ENCODE data around the gene ADD2. TPM values are rescaled to one million over a fixed set of nuclear protein-coding genes. Genes with fewer than 3 reads are reported as not detected.
"Not testable (repeated sequence)": the region's sequence is repeated elsewhere in the genome, so short reads cannot be mapped to it uniquely, and the experiment has no call there.

Gene ADD2
- total RNA-seq, 1 donor from 2014 or later = 0.15 TPM

GRCh38 chr2:70658476-70658875 is 109.5 kb downstream of the ADD2 start:
- H3K27me3 Mint-ChIP-seq (ENCODE audit: low read depth) = peaks cover 47% of the 10 kb centered on the region
- no peak for DNase-seq (ENCODE audit: low spot score)
- no peak overlapping the region for H3K27ac Mint-ChIP-seq (ENCODE audit: unreplicated experiment)
- H3K36me3 Mint-ChIP-seq (ENCODE audit: low read depth) = no peaks in the 10 kb centered on the region
- no peaks in the 10 kb centered on the region for H3K9me3 Mint-ChIP-seq (ENCODE audit: low read depth)
- TF ChIP-seq CTCF (IDR thresholded peaks at IDR 0.05) = no peak
- no peak overlapping the region for H3K4me3 Mint-ChIP-seq (ENCODE audit: unreplicated experiment)
- H3K4me1 Mint-ChIP-seq (ENCODE audit: low read depth) = no peaks in the 10 kb centered on the region

- DNase-seq (ENCODE audit: low spot score) = no peak
- H3K36me3 Mint-ChIP-seq (ENCODE audit: low read depth) = no peaks in the 10 kb centered on the region
- no peak overlapping the region for H3K27ac Mint-ChIP-seq (ENCODE audit: unreplicated experiment)
- no peak overlapping the region for H3K4me3 Mint-ChIP-seq (ENCODE audit: unreplicated experiment)
- no peaks in the 10 kb centered on the region for H3K4me1 Mint-ChIP-seq (ENCODE audit: low read depth)
- H3K9me3 Mint-ChIP-seq (ENCODE audit: low read depth) = peaks cover under 1% of the 10 kb centered on the region
- TF ChIP-seq CTCF (IDR thresholded peaks at IDR 0.05) = no peak
- H3K27me3 Mint-ChIP-seq (ENCODE audit: low read depth) = peaks cover 50% of the 10 kb centered on the region
Observed at GRCh38 chr2:70657246-70657645, 110.8 kb downstream of the ADD2 start.

GRCh38 chr2:70656421-70657010 is 111.5 kb downstream of the ADD2 start:
- Mint-ChIP-seq H3K27me3 (ENCODE audit: low read depth) (peaks cover 54% of the 10 kb centered on the region), H3K4me3 (ENCODE audit: unreplicated experiment) (no peak overlapping the region), H3K27ac (ENCODE audit: unreplicated experiment) (no peak overlapping the region), H3K4me1 (ENCODE audit: low read depth) (no peaks in the 10 kb centered on the region), H3K36me3 (ENCODE audit: low read depth) (no peaks in the 10 kb centered on the region), H3K9me3 (ENCODE audit: low read depth) (peaks cover 8% of the 10 kb centered on the region)
- TF ChIP-seq CTCF (IDR thresholded peaks at IDR 0.05) = no peak
- DNase-seq (ENCODE audit: low spot score) = no peak

GRCh38 chr2:70655786-70656185 is 112.2 kb downstream of the ADD2 start:
- DNase-seq (ENCODE audit: low spot score) = no peak
- TF ChIP-seq CTCF (IDR thresholded peaks at IDR 0.05) = no peak
- Mint-ChIP-seq H3K4me3 (ENCODE audit: unreplicated experiment) (no peak overlapping the region), H3K36me3 (ENCODE audit: low read depth) (no peaks in the 10 kb centered on the region), H3K27ac (ENCODE audit: unreplicated experiment) (no peak overlapping the region), H3K27me3 (ENCODE audit: low read depth) (peaks cover 61% of the 10 kb centered on the region), H3K9me3 (ENCODE audit: low read depth) (peaks cover 8% of the 10 kb centered on the region), H3K4me1 (ENCODE audit: low read depth) (no peaks in the 10 kb centered on the region)

GRCh38 chr2:70655211-70655610 is 112.8 kb downstream of the ADD2 start:
- not testable (repeated sequence) for DNase-seq (ENCODE audit: low spot score); H3K36me3 Mint-ChIP-seq (ENCODE audit: low read depth); H3K27ac Mint-ChIP-seq (ENCODE audit: unreplicated experiment); H3K9me3 Mint-ChIP-seq (ENCODE audit: low read depth); H3K4me1 Mint-ChIP-seq (ENCODE audit: low read depth); H3K4me3 Mint-ChIP-seq (ENCODE audit: unreplicated experiment)
- TF ChIP-seq CTCF (IDR thresholded peaks at IDR 0.05) = peak; percentile 70
- H3K27me3 Mint-ChIP-seq (ENCODE audit: low read depth) = peaks cover 59% of the 10 kb centered on the region

Data from chondrocyte (in vitro differentiated cells).